Activated naive CD4-positive, alpha-beta T cell treated with Interleukin-2 at 50 U/mL for 16 hours (primary cell): ENCODE results near the gene NPLOC4.

Source experiments
- DNase-seq: peaks from one replicate; pipeline ENCODE4 v3.0.0-alpha.2; 2020

NPLOC4 gene

GRCh38 chr17:81660441-81660840 is 23.5 kb upstream of the NPLOC4 start:
- no peak for DNase-seq

- no peak for DNase-seq
Observed at GRCh38 chr17:81659038-81659437, 22.1 kb upstream of the NPLOC4 start.

GRCh38 chr17:81656835-81657234 is 19.9 kb upstream of the NPLOC4 start:
- DNase-seq: no peak

- DNase-seq: no peak
Observed at GRCh38 chr17:81656118-81656743, 19.3 kb upstream of the NPLOC4 start, which contains the start of gene PDE6G. Gene PDE6G (minus strand): TSS chr17:81656542. CDS start chr17:81653305, 3,237 bp downstream.

GRCh38 chr17:81655378-81656117 is 18.6 kb upstream of the NPLOC4 start:
- no peak for DNase-seq

- no peak for DNase-seq
Observed at GRCh38 chr17:81652906-81653771, 16.2 kb upstream of the NPLOC4 start.

GRCh38 chr17:81651692-81652091 is 14.8 kb upstream of the NPLOC4 start:
- DNase-seq: no peak

GRCh38 chr17:81650951-81651350 is 14.0 kb upstream of the NPLOC4 start:
- no peak for DNase-seq

GRCh38 chr17:81648707-81649085 is 11.8 kb upstream of the NPLOC4 start:
- DNase-seq: no peak

GRCh38 chr17:81648013-81648706 is 11.2 kb upstream of the NPLOC4 start:
- no peak for DNase-seq

- DNase-seq: no peak
Observed at GRCh38 chr17:81647640-81648012, 10.7 kb upstream of the NPLOC4 start.

- no peak for DNase-seq
Observed at GRCh38 chr17:81646869-81647600, 10.1 kb upstream of the NPLOC4 start.

GRCh38 chr17:81644976-81645952 is 8.4 kb upstream of the NPLOC4 start:
- DNase-seq: no peak

GRCh38 chr17:81644496-81644895 is 7.6 kb upstream of the NPLOC4 start:
- no peak for DNase-seq

GRCh38 chr17:81641825-81642489 is 5.0 kb upstream of the NPLOC4 start:
- no peak for DNase-seq

GRCh38 chr17:81640011-81640410 is 3.1 kb upstream of the NPLOC4 start:
- DNase-seq: no peak

GRCh38 chr17:81638683-81639082 is 1.8 kb upstream of the NPLOC4 start:
- no peak for DNase-seq

- DNase-seq: no peak
Observed at GRCh38 chr17:81635973-81636504, 873 bp downstream of the NPLOC4 start.

- DNase-seq: no peak
Observed at GRCh38 chr17:81635431-81635830, 1.5 kb downstream of the NPLOC4 start.

GRCh38 chr17:81631482-81631881 is 5.4 kb downstream of the NPLOC4 start:
- DNase-seq: no peak
